HTERT RPE-1 (cell line): ENCODE results near the gene ABCB8.

Experiments
- in situ Hi-C: fragments of 300-500 bp; cut with MboI; formaldehyde crosslinking; loops from 4 replicates; pipeline ENCODE4 v1.14.3; 2020; ENCODE audit warnings: low sequenced_read_pairs

Gene ABCB8

GRCh38 chr7:151083071-151083823, 55.0 kb downstream of the ABCB8 start, which contains the start of gene TMUB1:
TSS of gene TMUB1 (minus strand) at chr7:151083493. CDS start at chr7:151082563, 930 bp downstream.
- in situ Hi-C loops = no loop called here

- in situ Hi-C loops = no loop called here
Measured at GRCh38 chr7:151083824-151084160, 55.5 kb downstream of the ABCB8 start.

GRCh38 chr7:151085329-151085690, 57.1 kb downstream of the ABCB8 start:
- in situ Hi-C loops = no loop called here

GRCh38 chr7:151085691-151086620, 57.7 kb downstream of the ABCB8 start, which contains the start of gene AGAP3:
TSS of gene AGAP3 (plus strand) at chr7:151086475. CDS start at chr7:151086742, 267 bp downstream.
- in situ Hi-C loops = no loop called here

- in situ Hi-C loops = no loop called here
Measured at GRCh38 chr7:151086802-151087244, 58.6 kb downstream of the ABCB8 start.

- in situ Hi-C loops = no loop called here
Measured at GRCh38 chr7:151087245-151088018, 59.2 kb downstream of the ABCB8 start.

GRCh38 chr7:151088019-151088855, 60.0 kb downstream of the ABCB8 start:
- in situ Hi-C loops = no loop called here

- in situ Hi-C loops = no loop called here
Measured at GRCh38 chr7:151088856-151089699, 60.8 kb downstream of the ABCB8 start.

GRCh38 chr7:151089893-151090730, 61.9 kb downstream of the ABCB8 start:
- in situ Hi-C loops = no loop called here

- in situ Hi-C loops = no loop called here
Measured at GRCh38 chr7:151091003-151091402, 62.8 kb downstream of the ABCB8 start.

- in situ Hi-C loops = no loop called here
Measured at GRCh38 chr7:151091431-151091830, 63.2 kb downstream of the ABCB8 start.

GRCh38 chr7:151091988-151092387, 63.7 kb downstream of the ABCB8 start:
- in situ Hi-C loops = no loop called here

- in situ Hi-C loops = no loop called here
Measured at GRCh38 chr7:151093748-151094147, 65.5 kb downstream of the ABCB8 start.

- in situ Hi-C loops = no loop called here
Measured at GRCh38 chr7:151094675-151095074, 66.4 kb downstream of the ABCB8 start.

GRCh38 chr7:151095123-151095797, 67.0 kb downstream of the ABCB8 start:
- in situ Hi-C loops = no loop called here

- in situ Hi-C loops = no loop called here
Measured at GRCh38 chr7:151095828-151096475, 67.7 kb downstream of the ABCB8 start.
